Skeletal muscle tissue (tissue), 4 donors: ENCODE data around the gene RBP3. TPM values are rescaled to one million over a fixed set of nuclear protein-coding genes. Genes with fewer than 3 reads are reported as not detected.

Experiments used
- H3K27ac ChIP-seq: one replicate; pipeline ENCODE4 v1.7.0; 2013; ENCODE audit warnings: mild to moderate bottlenecking, low read depth, low read length, inconsistent platforms
- H3K27me3 ChIP-seq, 3 donors: one replicate each; pipeline ENCODE4 v1.7.0; 2013; ENCODE audit warnings: low read length in 3 of 3; ENCODE audit not compliant: control insufficient read depth in 3 of 3, insufficient read depth in 3 of 3
- H3K36me3 ChIP-seq, 3 donors: one replicate each; pipeline ENCODE4 v1.7.0; 2013; ENCODE audit warnings: low read length in 3 of 3; ENCODE audit not compliant: control insufficient read depth in 3 of 3, insufficient read depth in 3 of 3
- H3K4me1 ChIP-seq, 3 donors: one replicate each; pipeline ENCODE4 v1.7.0; 2013; ENCODE audit warnings: low read length in 3 of 3, mild to moderate bottlenecking in 3 of 3; ENCODE audit not compliant: control insufficient read depth in 3 of 3, insufficient read depth in 3 of 3
- H3K4me3 ChIP-seq, 3 donors: one replicate each; pipeline ENCODE4 v1.7.0; 2013; ENCODE audit warnings: low read length in 3 of 3
- H3K9ac ChIP-seq, 3 donors: one replicate each; pipeline ENCODE4 v1.7.0; 2013; ENCODE audit warnings: low read length in 3 of 3, mild to moderate bottlenecking in 3 of 3, moderate library complexity in 2 of 3, low read depth in 1 of 3
- H3K9me3 ChIP-seq, 3 donors: one replicate each; pipeline ENCODE4 v1.7.0; 2013; ENCODE audit warnings: low read length in 3 of 3; ENCODE audit not compliant: control insufficient read depth in 3 of 3
- total RNA-seq: library from RNA; depleted of rRNA; stranded (reverse); fragments of >200 nt; gene quantifications from one replicate; pipeline ENCODE4 v1.2.3, GENCODE V29; 2014
- donor health status: Osteomylitis.

RBP3 gene
- total RNA-seq, 1 donor from 2014 or later = not detected

GRCh38 chr10:47325303-47326291, 22.6 kb upstream of the RBP3 start:
- Histone ChIP-seq H3K9me3 (no peaks in the 10 kb centered on the region), H3K27ac (no peak overlapping the region), H3K4me1 (peaks cover 2 to 9% (median 2%) of the 10 kb centered on the region in 3 donors), H3K27me3 (peaks cover 0 to 3% (median 0%) of the 10 kb centered on the region in 3 donors), H3K4me3 (no peak overlapping the region), H3K36me3 (no peaks in the 10 kb centered on the region), H3K9ac (no peak overlapping the region)

- H3K4me3 ChIP-seq = no peak overlapping the region
- peaks cover 2 to 9% (median 2%) of the 10 kb centered on the region in 3 donors for H3K4me1 ChIP-seq
- no peak overlapping the region for H3K9ac ChIP-seq
- H3K36me3 ChIP-seq = no peaks in the 10 kb centered on the region
- H3K27ac ChIP-seq = no peak overlapping the region
- no peaks in the 10 kb centered on the region for H3K9me3 ChIP-seq
- no peaks in the 10 kb centered on the region for H3K27me3 ChIP-seq
Measured at GRCh38 chr10:47326306-47326926, 21.7 kb upstream of the RBP3 start.

GRCh38 chr10:47326927-47327330, 21.2 kb upstream of the RBP3 start:
- no peak overlapping the region for H3K27ac ChIP-seq
- H3K4me1 ChIP-seq = peaks cover 2 to 9% (median 2%) of the 10 kb centered on the region in 3 donors
- H3K9ac ChIP-seq = no peak overlapping the region
- H3K27me3 ChIP-seq = no peaks in the 10 kb centered on the region
- no peak overlapping the region for H3K4me3 ChIP-seq
- H3K9me3 ChIP-seq = no peaks in the 10 kb centered on the region
- no peaks in the 10 kb centered on the region for H3K36me3 ChIP-seq

GRCh38 chr10:47329855-47330254, 18.3 kb upstream of the RBP3 start:
- Histone ChIP-seq H3K4me3 (no peak overlapping the region), H3K9ac (no peak overlapping the region), H3K36me3 (no peaks in the 10 kb centered on the region)

GRCh38 chr10:47330366-47330765, 17.8 kb upstream of the RBP3 start:
- H3K36me3 ChIP-seq = no peaks in the 10 kb centered on the region
- peaks cover 2 to 9% (median 2%) of the 10 kb centered on the region in 3 donors for H3K4me1 ChIP-seq
- peaks cover 0 to 12% (median 5%) of the 10 kb centered on the region in 3 donors for H3K27me3 ChIP-seq
- no peaks in the 10 kb centered on the region for H3K9me3 ChIP-seq
- H3K4me3 ChIP-seq = no peak overlapping the region
- H3K27ac ChIP-seq = no peak overlapping the region
- H3K9ac ChIP-seq = no peak overlapping the region

More at GRCh38 chr10:47329855-47330254, 18.3 kb upstream of the RBP3 start:
- no peaks in the 10 kb centered on the region for H3K9me3 ChIP-seq
- no peak overlapping the region for H3K27ac ChIP-seq
- H3K4me1 ChIP-seq = peaks cover 2 to 9% (median 2%) of the 10 kb centered on the region in 3 donors
- peaks cover 0 to 12% (median 5%) of the 10 kb centered on the region in 3 donors for H3K27me3 ChIP-seq

GRCh38 chr10:47330804-47331203, 17.4 kb upstream of the RBP3 start:
- Histone ChIP-seq H3K27me3 (peaks cover 0 to 16% (median 5%) of the 10 kb centered on the region in 3 donors), H3K36me3 (no peaks in the 10 kb centered on the region), H3K9me3 (no peaks in the 10 kb centered on the region), H3K4me1 (peaks cover 2 to 9% (median 2%) of the 10 kb centered on the region in 3 donors), H3K9ac (no peak overlapping the region), H3K27ac (no peak overlapping the region), H3K4me3 (no peak overlapping the region)

- Histone ChIP-seq H3K4me1 (peaks cover 0 to 5% (median 2%) of the 10 kb centered on the region in 3 donors), H3K4me3 (no peak overlapping the region)
Measured at GRCh38 chr10:47331491-47331890, 16.7 kb upstream of the RBP3 start.

GRCh38 chr10:47331954-47332353, 16.2 kb upstream of the RBP3 start:
- Histone ChIP-seq H3K27ac (no peak overlapping the region), H3K4me3 (no peak overlapping the region), H3K9ac (no peak overlapping the region), H3K9me3 (no peaks in the 10 kb centered on the region), H3K36me3 (no peaks in the 10 kb centered on the region), H3K27me3 (peaks cover 0 to 18% (median 5%) of the 10 kb centered on the region in 3 donors), H3K4me1 (peaks cover 0 to under 1% (median 0%) of the 10 kb centered on the region in 3 donors)

More at GRCh38 chr10:47331491-47331890, 16.7 kb upstream of the RBP3 start:
- Histone ChIP-seq H3K27ac (no peak overlapping the region), H3K9ac (no peak overlapping the region), H3K9me3 (no peaks in the 10 kb centered on the region), H3K36me3 (no peaks in the 10 kb centered on the region), H3K27me3 (peaks cover 0 to 18% (median 5%) of the 10 kb centered on the region in 3 donors)

- no peaks in the 10 kb centered on the region for H3K9me3 ChIP-seq
- peaks cover 0 to 18% (median 5%) of the 10 kb centered on the region in 3 donors for H3K27me3 ChIP-seq
- H3K9ac ChIP-seq = no peak overlapping the region
- no peak overlapping the region for H3K27ac ChIP-seq
- H3K4me1 ChIP-seq = no peaks in the 10 kb centered on the region
- H3K4me3 ChIP-seq = no peak overlapping the region
- no peaks in the 10 kb centered on the region for H3K36me3 ChIP-seq
Measured at GRCh38 chr10:47332371-47332770, 15.8 kb upstream of the RBP3 start.

GRCh38 chr10:47332946-47333345, 15.2 kb upstream of the RBP3 start:
- H3K36me3 ChIP-seq = no peaks in the 10 kb centered on the region
- peaks cover 0 to 18% (median 5%) of the 10 kb centered on the region in 3 donors for H3K27me3 ChIP-seq
- H3K9me3 ChIP-seq = no peaks in the 10 kb centered on the region
- no peak overlapping the region for H3K27ac ChIP-seq
- H3K4me1 ChIP-seq = no peaks in the 10 kb centered on the region
- H3K9ac ChIP-seq = no peak overlapping the region
- H3K4me3 ChIP-seq = no peak overlapping the region
